Measurements from ENCODE around the gene BICRAL. TPM values are rescaled to one million over a fixed set of nuclear protein-coding genes. Genes with fewer than 3 reads are reported as not detected.
"Not testable (repeated sequence)": the region's sequence is repeated elsewhere in the genome, so short reads cannot be mapped to it uniquely, and the experiment has no call there.

The BICRAL gene
- polyA plus RNA-seq, 4 donors: 15.3 to 16.6 (median 16.4) TPM

- DNase-seq (ENCODE audit: low read depth in 4 of 4, low spot score in 3 of 4): not testable (repeated sequence)
These were observed 106.3 kb downstream of the BICRAL start for GRCh38 chr6:42888201-42888600.

- no peak for DNase-seq (ENCODE audit: low read depth in 4 of 4, low spot score in 3 of 4)
These were observed 108.0 kb downstream of the BICRAL start for GRCh38 chr6:42889815-42890214.

- peak; percentile 86 to 93 (median 90) for DNase-seq (ENCODE audit: low read depth in 4 of 4, low spot score in 3 of 4)
These were observed 108.7 kb downstream of the BICRAL start for GRCh38 chr6:42890311-42891198.

GRCh38 chr6:42891199-42891722 is 109.4 kb downstream of the BICRAL start:
- DNase-seq (ENCODE audit: low read depth in 4 of 4, low spot score in 3 of 4): no peak

- not testable (repeated sequence) for DNase-seq (ENCODE audit: low read depth in 4 of 4, low spot score in 3 of 4)
These were observed 112.4 kb downstream of the BICRAL start for GRCh38 chr6:42894041-42894828.

GRCh38 chr6:42896178-42896719 is 114.4 kb downstream of the BICRAL start:
- no peak for DNase-seq (ENCODE audit: low read depth in 4 of 4, low spot score in 3 of 4)

GRCh38 chr6:42898891-42899361 is 117.1 kb downstream of the BICRAL start:
- DNase-seq (ENCODE audit: low read depth in 4 of 4, low spot score in 3 of 4): no peak

- DNase-seq (ENCODE audit: low read depth in 4 of 4, low spot score in 3 of 4): no peak
These were observed 118.0 kb downstream of the BICRAL start for GRCh38 chr6:42899871-42900270.

GRCh38 chr6:42901538-42901957 is 119.7 kb downstream of the BICRAL start:
- peak in 2 of 4 donors; percentile 67 to 70 for DNase-seq (ENCODE audit: low read depth in 4 of 4, low spot score in 3 of 4)

GRCh38 chr6:42902429-42903263 is 120.8 kb downstream of the BICRAL start:
- DNase-seq (ENCODE audit: low read depth in 4 of 4, low spot score in 3 of 4): not testable (repeated sequence)

- DNase-seq (ENCODE audit: low read depth in 4 of 4, low spot score in 3 of 4): no peak
These were observed 122.6 kb downstream of the BICRAL start for GRCh38 chr6:42904467-42904866.

- no peak for DNase-seq (ENCODE audit: low read depth in 4 of 4, low spot score in 3 of 4)
These were observed 125.5 kb downstream of the BICRAL start for GRCh38 chr6:42907336-42907735.

GRCh38 chr6:42909835-42910234 is 128.0 kb downstream of the BICRAL start:
- DNase-seq (ENCODE audit: low read depth in 4 of 4, low spot score in 3 of 4): no peak

- no peak for DNase-seq (ENCODE audit: low read depth in 4 of 4, low spot score in 3 of 4)
These were observed 129.5 kb downstream of the BICRAL start for GRCh38 chr6:42911171-42912021.

GRCh38 chr6:42914546-42914945 is 132.7 kb downstream of the BICRAL start:
- no peak for DNase-seq (ENCODE audit: low read depth in 4 of 4, low spot score in 3 of 4)

- no peak for DNase-seq (ENCODE audit: low read depth in 4 of 4, low spot score in 3 of 4)
These were observed 133.9 kb downstream of the BICRAL start, which contains the start of gene PTCRA for GRCh38 chr6:42915732-42916131. TSS of gene PTCRA (plus strand) at chr6:42916053. CDS start at chr6:42916070, 17 bp downstream.

- DNase-seq (ENCODE audit: low read depth in 4 of 4, low spot score in 3 of 4): no peak
These were observed 134.4 kb downstream of the BICRAL start for GRCh38 chr6:42916288-42916687.

Measured in left renal pelvis (tissue), 4 donors.